HT1080 (cell line): ENCODE measurements around the gene PLA2G4E. TPM values are rescaled to one million over a fixed set of nuclear protein-coding genes. Genes with fewer than 3 reads are reported as not detected.

Source experiments
- DNase-seq: peaks from one replicate; pipeline ENCODE4 v3.0.0-alpha.2; 2015; ENCODE audit warnings: low read depth
- total RNA-seq: library from RNA; depleted of rRNA; stranded (reverse); fragments of >200 nt; shearing (Covaris generic); gene quantifications from 2 replicates; pipeline ENCODE4 v1.2.3, GENCODE V29; 2014

Gene PLA2G4E
- total RNA-seq, 1 experiment from 2014 or later = not detected

GRCh38 chr15:41957021-41957897 lies 63.6 kb downstream of the PLA2G4E start:
- DNase-seq = no peak

DNA sequence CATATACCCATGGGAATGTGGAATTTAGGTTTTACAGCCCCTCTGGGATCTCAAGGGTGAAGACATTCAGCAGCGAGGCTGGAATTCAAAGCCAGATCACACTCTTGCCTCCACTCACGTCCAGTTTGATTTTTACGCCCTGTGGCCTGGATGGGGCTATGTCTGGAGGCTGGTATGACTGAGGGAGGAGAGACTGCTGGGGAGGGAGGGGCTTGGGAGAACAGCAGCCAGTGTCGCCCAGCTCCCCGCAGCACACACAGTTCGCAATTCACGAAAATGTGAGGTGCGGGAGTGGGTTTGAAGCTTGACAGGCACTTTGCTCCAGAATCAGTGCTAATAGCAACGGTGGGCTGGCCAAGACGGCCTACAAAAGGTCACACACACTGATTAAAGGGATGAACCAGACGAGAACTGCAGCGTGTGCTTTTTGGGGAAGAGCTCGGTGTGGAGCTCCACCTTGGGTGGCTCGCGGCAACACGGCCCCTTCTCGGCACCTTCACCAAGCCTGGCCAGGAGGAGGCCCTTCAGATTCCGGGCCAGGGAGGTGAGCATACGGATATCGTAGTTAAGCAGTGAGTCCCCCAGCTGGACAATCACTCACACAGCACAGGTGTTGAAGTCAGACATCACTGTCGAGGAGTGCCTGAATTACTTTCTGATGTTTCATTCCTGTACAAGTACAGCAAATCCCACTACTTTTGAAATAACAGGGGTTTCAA lies 64.9 kb downstream of the PLA2G4E start:
- no peak for DNase-seq

GRCh38 chr15:41955100-41955499 lies 65.7 kb downstream of the PLA2G4E start:
- DNase-seq = no peak

DNA sequence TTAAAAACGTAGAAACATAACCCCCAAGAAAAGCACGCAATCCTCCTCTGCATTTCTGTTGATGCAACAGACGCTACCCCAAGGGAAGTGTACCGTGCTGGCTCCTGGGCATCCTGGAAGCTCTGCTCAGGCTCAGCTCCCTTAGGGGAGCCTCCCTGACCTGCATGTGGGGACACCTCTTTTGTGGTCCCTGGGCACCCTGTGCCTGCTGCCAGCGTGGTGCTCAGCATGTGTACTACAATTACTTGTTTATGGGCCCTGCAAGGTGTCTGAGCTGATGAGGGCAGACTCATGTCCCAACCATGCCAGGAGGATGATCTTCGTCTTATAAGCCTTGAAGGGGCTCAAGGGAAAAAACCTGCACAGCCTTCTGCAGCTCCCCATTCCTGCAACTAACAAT lies 66.8 kb downstream of the PLA2G4E start:
- DNase-seq = no peak

DNA sequence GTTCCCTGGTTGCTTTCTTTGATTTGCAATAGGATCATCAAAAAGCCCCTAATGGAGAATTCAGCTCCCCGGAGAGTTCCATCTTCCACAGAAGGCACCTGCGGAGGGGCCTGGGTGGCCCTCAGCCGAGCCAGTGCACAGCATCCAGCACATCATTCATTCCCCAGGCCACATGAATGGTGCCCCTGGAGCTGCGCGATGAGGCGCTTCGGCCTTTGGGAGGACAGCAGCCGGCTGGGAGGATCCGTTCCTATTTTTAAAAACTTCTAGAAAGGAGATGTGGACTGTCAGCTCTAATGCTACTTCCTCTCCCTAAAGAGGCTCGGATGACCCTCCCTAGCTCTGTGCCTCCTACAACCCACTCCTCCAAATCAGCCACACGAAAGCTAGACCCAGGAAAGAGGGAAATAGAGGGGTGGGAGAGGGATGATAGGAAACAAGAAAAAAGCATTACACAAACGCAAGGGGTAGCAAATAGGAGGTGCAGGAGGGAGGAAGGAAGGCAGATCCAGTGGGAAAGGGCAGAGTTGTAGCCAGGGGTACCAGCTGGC lies 68.8 kb downstream of the PLA2G4E start:
- DNase-seq = no peak

GRCh38 chr15:41951571-41951970 lies 69.3 kb downstream of the PLA2G4E start:
- no peak for DNase-seq

GRCh38 chr15:41950489-41950888 lies 70.4 kb downstream of the PLA2G4E start:
- no peak for DNase-seq

DNA sequence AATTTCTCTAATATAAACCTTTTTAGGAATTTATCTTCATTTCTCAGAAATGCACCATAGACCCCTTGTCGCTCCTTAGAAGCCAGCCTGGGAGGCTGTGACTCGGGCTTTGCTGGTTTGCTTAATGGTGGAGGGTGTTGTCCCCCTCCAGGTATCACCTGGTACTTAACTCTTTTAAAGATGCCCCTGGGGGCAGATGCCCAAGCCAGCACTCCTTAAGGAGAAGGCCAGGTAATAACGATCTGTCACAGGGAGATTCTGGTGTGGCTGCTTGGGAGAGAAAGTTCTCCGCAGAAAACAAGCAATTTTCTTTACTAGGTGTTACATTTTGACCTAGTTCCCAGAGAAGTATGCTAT lies 70.7 kb downstream of the PLA2G4E start:
- DNase-seq = no peak

- no peak for DNase-seq
These were observed 71.3 kb downstream of the PLA2G4E start for GRCh38 chr15:41949401-41950126.

GRCh38 chr15:41948490-41948889 lies 72.4 kb downstream of the PLA2G4E start:
- DNase-seq = no peak

DNA sequence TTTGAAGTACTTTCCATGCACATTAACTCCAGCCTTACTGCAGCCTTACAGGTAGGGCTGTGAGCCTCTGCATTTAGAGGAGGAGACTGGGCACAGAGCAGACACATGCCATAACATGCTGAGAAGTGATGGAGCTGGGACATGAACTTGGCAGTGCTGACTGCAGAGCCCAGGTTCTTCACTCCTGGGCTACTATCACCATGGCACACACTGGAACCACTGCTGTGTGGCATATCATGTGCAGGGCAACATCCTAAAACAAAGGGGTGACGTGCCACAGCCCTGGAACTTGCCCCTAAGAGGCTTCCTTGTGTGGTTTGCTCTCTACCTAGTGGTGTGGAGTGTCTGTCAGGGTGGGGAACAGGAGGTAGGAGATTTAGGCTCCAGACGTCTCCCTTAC lies 73.9 kb downstream of the PLA2G4E start:
- DNase-seq = no peak

GRCh38 chr15:41945731-41946130 lies 75.1 kb downstream of the PLA2G4E start:
- DNase-seq = no peak

- no peak for DNase-seq
These were observed 75.6 kb downstream of the PLA2G4E start for GRCh38 chr15:41945221-41945620.

DNA sequence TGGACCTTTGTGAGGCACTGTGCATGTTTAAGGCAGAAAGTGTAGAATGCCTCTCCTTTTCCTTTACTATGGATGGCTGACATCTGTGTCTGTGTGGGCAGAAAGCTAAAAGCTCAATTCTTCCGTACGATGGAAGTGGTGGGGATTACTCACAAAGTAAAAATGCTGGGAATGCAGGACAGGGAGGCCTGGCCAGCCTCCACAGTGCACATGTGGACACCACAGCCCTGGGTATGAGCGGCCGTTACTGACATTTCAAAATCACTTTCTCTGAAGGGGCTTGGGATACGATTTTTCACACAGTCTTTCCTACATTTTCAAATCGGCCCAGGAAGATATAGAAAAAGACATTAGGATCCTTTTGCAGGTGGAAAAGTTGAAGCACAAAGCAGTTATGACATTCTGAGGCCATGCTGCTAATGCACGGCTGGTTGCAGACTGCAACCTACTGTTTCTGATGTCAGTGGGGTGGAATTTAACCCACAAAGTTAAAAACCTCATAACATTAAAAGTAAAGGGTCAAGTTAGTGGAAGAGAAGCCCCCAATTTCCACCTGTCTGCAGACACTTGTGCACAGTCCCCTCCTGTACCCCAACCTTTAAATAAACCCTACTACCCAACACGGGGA lies 76.4 kb downstream of the PLA2G4E start:
- DNase-seq = peak; percentile 97

DNA sequence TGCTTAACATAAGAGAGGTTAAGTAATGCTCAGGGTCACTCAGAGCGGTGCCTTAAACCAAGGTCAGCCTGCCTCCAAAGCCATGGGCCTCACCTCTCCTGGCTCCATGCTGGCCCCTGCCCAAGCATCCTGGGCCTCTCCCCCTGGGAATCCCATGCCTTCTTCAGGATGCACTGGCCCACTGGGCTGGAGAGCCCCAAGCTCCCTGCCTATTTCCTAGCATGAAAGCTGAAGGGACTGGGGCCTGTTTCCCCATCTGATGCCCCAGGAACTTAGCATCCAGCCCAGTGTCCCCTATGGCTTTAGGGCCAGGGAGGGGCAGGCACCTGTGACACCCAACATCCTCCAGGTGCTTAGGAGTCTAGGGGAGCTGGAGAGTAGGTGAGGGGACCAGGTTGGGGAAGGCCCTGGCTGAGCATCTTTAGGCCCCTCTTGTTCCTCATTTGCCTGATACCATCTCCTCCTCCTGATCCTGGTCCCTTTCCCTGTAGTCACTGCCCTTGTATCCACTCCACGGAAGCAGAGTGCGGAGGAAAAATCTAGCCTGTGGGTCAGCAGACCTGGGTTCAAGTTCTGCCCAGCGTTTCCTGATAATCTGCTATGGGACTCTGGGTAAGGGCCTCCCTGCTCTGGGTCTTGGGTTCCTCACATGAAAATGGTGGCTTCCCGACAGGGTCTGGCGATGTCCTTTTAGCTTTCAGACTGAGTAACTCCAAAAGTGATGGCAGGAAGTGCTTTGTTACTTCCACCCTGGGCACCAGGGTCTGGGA lies 77.1 kb downstream of the PLA2G4E start:
- DNase-seq = no peak

- no peak for DNase-seq
These were observed 78.0 kb downstream of the PLA2G4E start for GRCh38 chr15:41942886-41943285.

GRCh38 chr15:41941644-41942415 lies 79.0 kb downstream of the PLA2G4E start:
- no peak for DNase-seq

GRCh38 chr15:41940441-41940857 lies 80.4 kb downstream of the PLA2G4E start:
- DNase-seq = peak; percentile 97

GRCh38 chr15:41939986-41940385 lies 80.9 kb downstream of the PLA2G4E start:
- peak; percentile 51 for DNase-seq

GRCh38 chr15:41937568-41937923 lies 83.3 kb downstream of the PLA2G4E start:
- DNase-seq = no peak
